ENCODE measurements around the gene NFKBIA.
A peak's percentile ranks its signal among the peaks of the same experiment; 100 is the strongest.
"Not testable (repeated sequence)": the region's sequence is repeated elsewhere in the genome, so short reads cannot be mapped to it uniquely, and the experiment has no call there.

The NFKBIA gene

GRCh38 chr14:35384455-35385041 is 20.0 kb downstream of the NFKBIA start:
- Histone ChIP-seq H2AK5ac (ENCODE audit: low read depth, low read length) (peak overlapping the region; percentile 39), H3K79me1 (ENCODE audit: low read depth, low read length) (no peaks in the 10 kb centered on the region), H4K8ac (ENCODE audit: low read depth, low read length) (no peak overlapping the region), H2AFZ (ENCODE audit: low read length) (peak overlapping the region; percentile 87), H3K4me3 (ENCODE audit: low read length in 2 of 2) (no peak overlapping the region), H3K27ac (replicated peaks; ENCODE audit: low read length) (no peak overlapping the region), H2BK15ac (ENCODE audit: low read length) (no peak overlapping the region), H2BK12ac (ENCODE audit: low read length) (no peak overlapping the region), H3K23ac (ENCODE audit: low read depth, low read length, poor library complexity) (no peak overlapping the region), H3K4ac (ENCODE audit: low read length) (no peak overlapping the region), H3K14ac (ENCODE audit: low read length) (no peak overlapping the region), H4K91ac (ENCODE audit: low read depth, low read length, poor library complexity) (no peak overlapping the region), H2BK120ac (ENCODE audit: low read depth, low read length) (no peak overlapping the region), H2BK5ac (ENCODE audit: low read length) (no peak overlapping the region), H3K18ac (ENCODE audit: low read length) (peak overlapping the region; percentile 9), H3K9me3 (replicated peaks in 1 of 2; ENCODE audit: control insufficient read depth in 2 of 2, insufficient read depth in 1 of 2, low read depth in 1 of 2, low read length in 2 of 2) (no peaks in the 10 kb centered on the region), H3K9ac (ENCODE audit: low read depth, low read length, poor library complexity) (no peak overlapping the region), H3K36me3 (replicated peaks in 1 of 2; ENCODE audit: control insufficient read depth in 2 of 2, insufficient read depth in 2 of 2, low read length in 2 of 2) (no peaks in the 10 kb centered on the region), H3K4me1 (ENCODE audit: control insufficient read depth in 2 of 2, insufficient read depth in 1 of 2, low read depth in 1 of 2, low read length in 2 of 2) (peaks cover 8 to 17% of the 10 kb centered on the region in 2 donors), H3K4me2 (ENCODE audit: insufficient read depth, low read length, poor library complexity, severe bottlenecking) (no peak overlapping the region), H3K27me3 (ENCODE audit: control insufficient read depth in 3 of 3, insufficient read depth in 3 of 3, low read depth in 1 of 3, low read length in 3 of 3) (no peaks in the 10 kb centered on the region)
- DNase-seq (ENCODE audit: low spot score), result no peak
- WGBS, 2 donors (ENCODE audit: extremely low coverage in 2 of 2, insufficient read length in 2 of 2, insufficient replicate concordance in 1 of 2), result no CpG with 5 or more reads among the region's 11 CpGs

GRCh38 chr14:35383569-35384454 is 20.7 kb downstream of the NFKBIA start:
- no peak for DNase-seq (ENCODE audit: low spot score)
- Histone ChIP-seq H3K9ac (ENCODE audit: low read depth, low read length, poor library complexity) (no peak overlapping the region), H3K36me3 (replicated peaks in 1 of 2; ENCODE audit: control insufficient read depth in 2 of 2, insufficient read depth in 2 of 2, low read length in 2 of 2) (no peaks in the 10 kb centered on the region), H2AFZ (ENCODE audit: low read length) (peak overlapping the region; percentile 87), H4K8ac (ENCODE audit: low read depth, low read length) (no peak overlapping the region), H3K9me3 (replicated peaks in 1 of 2; ENCODE audit: control insufficient read depth in 2 of 2, insufficient read depth in 1 of 2, low read depth in 1 of 2, low read length in 2 of 2) (no peaks in the 10 kb centered on the region), H2BK15ac (ENCODE audit: low read length) (no peak overlapping the region), H3K18ac (ENCODE audit: low read length) (no peak overlapping the region), H2BK120ac (ENCODE audit: low read depth, low read length) (no peak overlapping the region), H2BK12ac (ENCODE audit: low read length) (no peak overlapping the region), H3K4ac (ENCODE audit: low read length) (no peak overlapping the region), H3K4me3 (ENCODE audit: low read length in 2 of 2) (no peak overlapping the region), H2BK5ac (ENCODE audit: low read length) (no peak overlapping the region), H3K4me1 (ENCODE audit: control insufficient read depth in 2 of 2, insufficient read depth in 1 of 2, low read depth in 1 of 2, low read length in 2 of 2) (peaks cover 8 to 17% of the 10 kb centered on the region in 2 donors), H3K79me1 (ENCODE audit: low read depth, low read length) (no peaks in the 10 kb centered on the region), H2AK5ac (ENCODE audit: low read depth, low read length) (no peak overlapping the region), H3K4me2 (ENCODE audit: insufficient read depth, low read length, poor library complexity, severe bottlenecking) (no peak overlapping the region), H3K23ac (ENCODE audit: low read depth, low read length, poor library complexity) (peak overlapping the region; percentile 1), H3K14ac (ENCODE audit: low read length) (no peak overlapping the region), H4K91ac (ENCODE audit: low read depth, low read length, poor library complexity) (no peak overlapping the region), H3K27me3 (ENCODE audit: control insufficient read depth in 3 of 3, insufficient read depth in 3 of 3, low read depth in 1 of 3, low read length in 3 of 3) (no peaks in the 10 kb centered on the region), H3K27ac (replicated peaks; ENCODE audit: low read length) (no peak overlapping the region)
- no CpG with 5 or more reads among the region's 10 CpGs for WGBS, 2 donors (ENCODE audit: extremely low coverage in 2 of 2, insufficient read length in 2 of 2, insufficient replicate concordance in 1 of 2)

- Histone ChIP-seq H2BK15ac (ENCODE audit: low read length) (no peak overlapping the region), H3K4me3 (ENCODE audit: low read length in 2 of 2) (no peak overlapping the region), H3K4me1 (ENCODE audit: control insufficient read depth in 2 of 2, insufficient read depth in 1 of 2, low read depth in 1 of 2, low read length in 2 of 2) (peaks cover 8 to 17% of the 10 kb centered on the region in 2 donors), H3K23ac (ENCODE audit: low read depth, low read length, poor library complexity) (no peak overlapping the region), H4K91ac (ENCODE audit: low read depth, low read length, poor library complexity) (no peak overlapping the region), H2BK120ac (ENCODE audit: low read depth, low read length) (no peak overlapping the region), H3K27ac (replicated peaks; ENCODE audit: low read length) (no peak overlapping the region), H3K14ac (ENCODE audit: low read length) (no peak overlapping the region), H3K9ac (ENCODE audit: low read depth, low read length, poor library complexity) (no peak overlapping the region), H3K27me3 (ENCODE audit: control insufficient read depth in 3 of 3, insufficient read depth in 3 of 3, low read depth in 1 of 3, low read length in 3 of 3) (no peaks in the 10 kb centered on the region), H4K8ac (ENCODE audit: low read depth, low read length) (no peak overlapping the region), H2BK12ac (ENCODE audit: low read length) (no peak overlapping the region), H3K79me1 (ENCODE audit: low read depth, low read length) (no peaks in the 10 kb centered on the region), H3K4me2 (ENCODE audit: insufficient read depth, low read length, poor library complexity, severe bottlenecking) (no peak overlapping the region), H2AK5ac (ENCODE audit: low read depth, low read length) (no peak overlapping the region), H3K4ac (ENCODE audit: low read length) (no peak overlapping the region), H3K36me3 (replicated peaks in 1 of 2; ENCODE audit: control insufficient read depth in 2 of 2, insufficient read depth in 2 of 2, low read length in 2 of 2) (no peaks in the 10 kb centered on the region), H2AFZ (ENCODE audit: low read length) (no peak overlapping the region), H2BK5ac (ENCODE audit: low read length) (no peak overlapping the region), H3K18ac (ENCODE audit: low read length) (no peak overlapping the region), H3K9me3 (replicated peaks in 1 of 2; ENCODE audit: control insufficient read depth in 2 of 2, insufficient read depth in 1 of 2, low read depth in 1 of 2, low read length in 2 of 2) (no peaks in the 10 kb centered on the region)
- no peak for DNase-seq (ENCODE audit: low spot score)
- WGBS, 2 donors (ENCODE audit: extremely low coverage in 2 of 2, insufficient read length in 2 of 2, insufficient replicate concordance in 1 of 2), result 100% methylated on average over 1 of the region's 7 CpGs; no CpG with 5 or more reads in 1 of the 2 donors
Observed at GRCh38 chr14:35380794-35381193, 23.8 kb downstream of the NFKBIA start.

- H3K4ac ChIP-seq (ENCODE audit: low read length); H3K18ac ChIP-seq (ENCODE audit: low read length); H2AFZ ChIP-seq (ENCODE audit: low read length); H3K79me1 ChIP-seq (ENCODE audit: low read depth, low read length); DNase-seq (ENCODE audit: low spot score); H4K8ac ChIP-seq (ENCODE audit: low read depth, low read length); H2BK120ac ChIP-seq (ENCODE audit: low read depth, low read length); H3K27me3 ChIP-seq (ENCODE audit: control insufficient read depth in 3 of 3, insufficient read depth in 3 of 3, low read depth in 1 of 3, low read length in 3 of 3); H2BK15ac ChIP-seq (ENCODE audit: low read length); H3K14ac ChIP-seq (ENCODE audit: low read length); H3K9me3 ChIP-seq (replicated peaks in 1 of 2; ENCODE audit: control insufficient read depth in 2 of 2, insufficient read depth in 1 of 2, low read depth in 1 of 2, low read length in 2 of 2); H4K91ac ChIP-seq (ENCODE audit: low read depth, low read length, poor library complexity); H2BK5ac ChIP-seq (ENCODE audit: low read length); H3K9ac ChIP-seq (ENCODE audit: low read depth, low read length, poor library complexity); H3K27ac ChIP-seq (replicated peaks; ENCODE audit: low read length); H3K4me1 ChIP-seq (ENCODE audit: control insufficient read depth in 2 of 2, insufficient read depth in 1 of 2, low read depth in 1 of 2, low read length in 2 of 2); H3K23ac ChIP-seq (ENCODE audit: low read depth, low read length, poor library complexity); H3K4me2 ChIP-seq (ENCODE audit: insufficient read depth, low read length, poor library complexity, severe bottlenecking); H2AK5ac ChIP-seq (ENCODE audit: low read depth, low read length); H3K36me3 ChIP-seq (replicated peaks in 1 of 2; ENCODE audit: control insufficient read depth in 2 of 2, insufficient read depth in 2 of 2, low read length in 2 of 2); H3K4me3 ChIP-seq (ENCODE audit: low read length in 2 of 2); H2BK12ac ChIP-seq (ENCODE audit: low read length): not testable (repeated sequence)
- WGBS, 2 donors (ENCODE audit: extremely low coverage in 2 of 2, insufficient read length in 2 of 2, insufficient replicate concordance in 1 of 2), result no CpG with 5 or more reads among the region's 9 CpGs
Observed at GRCh38 chr14:35379234-35379933, 25.2 kb downstream of the NFKBIA start.
